Tibial nerve (tissue), 4 donors: ENCODE measurements around the gene GUCA2B.

ENCODE experiments used
- CTCF ChIP-seq, 5 experiments: fragments of 200-600 bp in 3 of 5; fragments of 450-650 bp in 2 of 5; sonication (generic) in 3 of 5; IDR thresholded peaks; one replicate each; pipeline ENCODE4 v1.5.1; 2016 to 2019; ENCODE audit warnings: antibody characterized with exemption in 5 of 5, mild to moderate bottlenecking in 3 of 5, moderate library complexity in 2 of 5
- EP300 ChIP-seq, 2 donors: sonication (generic); formaldehyde crosslinking; IDR thresholded peaks; one replicate each; pipeline ENCODE4 v1.6.1; 2017; ENCODE audit warnings: antibody characterized with exemption in 2 of 2, mild to moderate bottlenecking in 1 of 2
- POLR2A ChIP-seq, 2 donors: fragments of 450-650 bp; IDR thresholded peaks; one replicate each; pipeline ENCODE4 v1.6.1; 2017; ENCODE audit warnings: antibody characterized with exemption in 2 of 2, mild to moderate bottlenecking in 2 of 2, moderate library complexity in 2 of 2

GRCh38 chr1:42148166-42148565 is 5.0 kb upstream of the GUCA2B start:
- TF ChIP-seq CTCF (IDR thresholded peaks at IDR 0.05) (no peak), POLR2A (IDR thresholded peaks at IDR 0.05) (no peak), EP300 (IDR thresholded peaks at IDR 0.05) (no peak)
